Testis (tissue), 2 donors: Measurements from ENCODE around the gene LHFPL5.

Experiments
- POLR2A ChIP-seq: fragments of 450-650 bp; IDR thresholded peaks from one replicate; pipeline ENCODE4 v1.6.1; 2017; ENCODE audit warnings: antibody characterized with exemption, mild to moderate bottlenecking, moderate library complexity
- TF ChIP-seq, protein P1 (sequence below), 3 experiments: fragments of 450-650 bp in 2 of 3; fragments of 200-600 bp in 1 of 3; sonication (generic) in 1 of 3; IDR thresholded peaks; one replicate each; pipeline ENCODE4 v1.5.1; 2016 to 2019; ENCODE audit warnings: antibody characterized with exemption in 3 of 3, mild to moderate bottlenecking in 2 of 3, moderate library complexity in 1 of 3

DNA sequence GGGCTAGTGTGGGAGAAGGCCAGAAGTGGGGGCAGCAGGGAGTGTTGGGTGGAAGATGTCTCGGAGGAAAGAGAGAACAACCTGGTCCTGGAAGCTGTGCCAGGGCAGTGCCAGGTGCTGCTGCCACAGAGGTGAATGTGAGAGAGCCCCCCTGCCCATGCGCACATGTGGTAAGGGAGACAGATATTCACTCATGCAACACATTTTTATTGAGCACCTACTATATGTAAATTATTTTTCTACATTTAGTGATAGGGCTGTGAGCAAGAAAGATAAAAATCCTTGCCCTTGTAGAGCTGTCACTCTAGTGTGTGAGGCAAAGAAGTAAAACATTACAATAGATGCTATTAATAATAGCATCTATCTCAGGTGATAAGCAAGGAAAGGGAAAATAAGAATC, 23.9 kb upstream of the LHFPL5 start:
- TF ChIP-seq, protein P1, sequence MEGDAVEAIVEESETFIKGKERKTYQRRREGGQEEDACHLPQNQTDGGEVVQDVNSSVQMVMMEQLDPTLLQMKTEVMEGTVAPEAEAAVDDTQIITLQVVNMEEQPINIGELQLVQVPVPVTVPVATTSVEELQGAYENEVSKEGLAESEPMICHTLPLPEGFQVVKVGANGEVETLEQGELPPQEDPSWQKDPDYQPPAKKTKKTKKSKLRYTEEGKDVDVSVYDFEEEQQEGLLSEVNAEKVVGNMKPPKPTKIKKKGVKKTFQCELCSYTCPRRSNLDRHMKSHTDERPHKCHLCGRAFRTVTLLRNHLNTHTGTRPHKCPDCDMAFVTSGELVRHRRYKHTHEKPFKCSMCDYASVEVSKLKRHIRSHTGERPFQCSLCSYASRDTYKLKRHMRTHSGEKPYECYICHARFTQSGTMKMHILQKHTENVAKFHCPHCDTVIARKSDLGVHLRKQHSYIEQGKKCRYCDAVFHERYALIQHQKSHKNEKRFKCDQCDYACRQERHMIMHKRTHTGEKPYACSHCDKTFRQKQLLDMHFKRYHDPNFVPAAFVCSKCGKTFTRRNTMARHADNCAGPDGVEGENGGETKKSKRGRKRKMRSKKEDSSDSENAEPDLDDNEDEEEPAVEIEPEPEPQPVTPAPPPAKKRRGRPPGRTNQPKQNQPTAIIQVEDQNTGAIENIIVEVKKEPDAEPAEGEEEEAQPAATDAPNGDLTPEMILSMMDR (IDR thresholded peaks at IDR 0.05) = no peak
- TF ChIP-seq POLR2A = no peak
